ENCODE data around the gene HOXA2.

HOXA2 gene

GRCh38 chr7:27111042-27111750 lies 8.7 kb upstream of the HOXA2 start:
- DNase-seq = no peak

GRCh38 chr7:27110186-27111031 lies 7.9 kb upstream of the HOXA2 start:
- no peak for DNase-seq

- DNase-seq = no peak
Measured at GRCh38 chr7:27109466-27110185, 7.1 kb upstream of the HOXA2 start.

GRCh38 chr7:27108390-27109127 lies 6.1 kb upstream of the HOXA2 start:
- no peak for DNase-seq

GRCh38 chr7:27107391-27108381 lies 5.2 kb upstream of the HOXA2 start:
- no peak for DNase-seq

GRCh38 chr7:27106901-27107240 lies 4.4 kb upstream of the HOXA2 start:
- no peak for DNase-seq

GRCh38 chr7:27106181-27106900 lies 3.9 kb upstream of the HOXA2 start:
- no peak for DNase-seq

GRCh38 chr7:27105301-27106031 lies 3.0 kb upstream of the HOXA2 start:
- DNase-seq = no peak

- no peak for DNase-seq
Measured at GRCh38 chr7:27104341-27105058, 2.0 kb upstream of the HOXA2 start.

GRCh38 chr7:27103489-27104226 lies 1.2 kb upstream of the HOXA2 start:
- DNase-seq = no peak

- no peak for DNase-seq
Measured at GRCh38 chr7:27101957-27102580, 414 bp downstream of the HOXA2 start.

GRCh38 chr7:27101171-27101956 lies 1.1 kb downstream of the HOXA2 start:
- no peak for DNase-seq

- DNase-seq = no peak
Measured at GRCh38 chr7:27100694-27101170, 1.8 kb downstream of the HOXA2 start.

GRCh38 chr7:27099453-27100370 lies 2.8 kb downstream of the HOXA2 start:
- DNase-seq = no peak

GRCh38 chr7:27098578-27099451 lies 3.7 kb downstream of the HOXA2 start:
- DNase-seq = no peak
